ENCODE results near the gene FBXO7.

GRCh38 chr22:32531931-32532819 is 57.6 kb downstream of the FBXO7 start:
- TF ChIP-seq CTCF (IDR thresholded peaks at IDR 0.05; ENCODE audit: low read depth, low read length): no peak
- no peak for TF ChIP-seq EZH2phosphoT487 (IDR thresholded peaks at IDR 0.05; ENCODE audit: low read depth)

All from OCI-LY3 (cell line).